Stimulated activated CD8-positive, alpha-beta memory T cell treated with anti-CD3 and anti-CD28 coated beads, Interleukin-4, amount 100 ng/mL, for 48 hours (primary cell): ENCODE results near the gene TEX2.
"Not testable (repeated sequence)": the region's sequence is repeated elsewhere in the genome, so short reads cannot be mapped to it uniquely, and the experiment has no call there.

Experiments used
- DNase-seq: peaks from one replicate; pipeline ENCODE4 v3.0.0-alpha.2; 2020

The TEX2 gene

GRCh38 chr17:64178011-64178825 lies 84.8 kb downstream of the TEX2 start:
- DNase-seq, result no peak

- no peak for DNase-seq
Observed at GRCh38 chr17:64177311-64178010, 85.6 kb downstream of the TEX2 start.

GRCh38 chr17:64176556-64176955 lies 86.5 kb downstream of the TEX2 start:
- DNase-seq, result no peak

GRCh38 chr17:64174686-64175456 lies 88.2 kb downstream of the TEX2 start:
- DNase-seq, result no peak

- DNase-seq, result no peak
Observed at GRCh38 chr17:64173646-64174045, 89.4 kb downstream of the TEX2 start.

GRCh38 chr17:64172510-64172909 lies 90.5 kb downstream of the TEX2 start:
- DNase-seq, result no peak

- no peak for DNase-seq
Observed at GRCh38 chr17:64171041-64171440, 92.0 kb downstream of the TEX2 start.

- no peak for DNase-seq
Observed at GRCh38 chr17:64170286-64170685, 92.8 kb downstream of the TEX2 start.

GRCh38 chr17:64167666-64168065 lies 95.4 kb downstream of the TEX2 start:
- DNase-seq, result not testable (repeated sequence)

GRCh38 chr17:64166876-64167275 lies 96.2 kb downstream of the TEX2 start:
- no peak for DNase-seq

GRCh38 chr17:64165347-64165746 lies 97.7 kb downstream of the TEX2 start:
- no peak for DNase-seq

GRCh38 chr17:64164596-64165285 lies 98.3 kb downstream of the TEX2 start:
- DNase-seq, result no peak

- DNase-seq, result no peak
Observed at GRCh38 chr17:64163468-64163867, 99.6 kb downstream of the TEX2 start.

- DNase-seq, result no peak
Observed at GRCh38 chr17:64162554-64162953, 100.5 kb downstream of the TEX2 start.

- DNase-seq, result no peak
Observed at GRCh38 chr17:64161380-64162176, 101.5 kb downstream of the TEX2 start.

GRCh38 chr17:64160378-64160777 lies 102.7 kb downstream of the TEX2 start:
- DNase-seq, result no peak

GRCh38 chr17:64158831-64159590 lies 104.0 kb downstream of the TEX2 start:
- no peak for DNase-seq

- DNase-seq, result no peak
Observed at GRCh38 chr17:64158406-64158805, 104.7 kb downstream of the TEX2 start.

GRCh38 chr17:64157669-64158180 lies 105.3 kb downstream of the TEX2 start:
- no peak for DNase-seq

- DNase-seq, result no peak
Observed at GRCh38 chr17:64156670-64157069, 106.4 kb downstream of the TEX2 start.
